GM21528 (cell line): ENCODE data around the gene FLT1.

Source experiments
- ATAC-seq: cut with Tn5 transposase; IDR thresholded peaks from one replicate; pipeline ENCODE4 v1.9.1; 2021; ENCODE audit warnings: mild to moderate bottlenecking, moderate library complexity; ENCODE audit not compliant: unreplicated experiment, low FRiP score

FLT1 gene

GRCh38 chr13:28353679-28354078 lies 141.2 kb downstream of the FLT1 start:
- ATAC-seq = no peak

DNA sequence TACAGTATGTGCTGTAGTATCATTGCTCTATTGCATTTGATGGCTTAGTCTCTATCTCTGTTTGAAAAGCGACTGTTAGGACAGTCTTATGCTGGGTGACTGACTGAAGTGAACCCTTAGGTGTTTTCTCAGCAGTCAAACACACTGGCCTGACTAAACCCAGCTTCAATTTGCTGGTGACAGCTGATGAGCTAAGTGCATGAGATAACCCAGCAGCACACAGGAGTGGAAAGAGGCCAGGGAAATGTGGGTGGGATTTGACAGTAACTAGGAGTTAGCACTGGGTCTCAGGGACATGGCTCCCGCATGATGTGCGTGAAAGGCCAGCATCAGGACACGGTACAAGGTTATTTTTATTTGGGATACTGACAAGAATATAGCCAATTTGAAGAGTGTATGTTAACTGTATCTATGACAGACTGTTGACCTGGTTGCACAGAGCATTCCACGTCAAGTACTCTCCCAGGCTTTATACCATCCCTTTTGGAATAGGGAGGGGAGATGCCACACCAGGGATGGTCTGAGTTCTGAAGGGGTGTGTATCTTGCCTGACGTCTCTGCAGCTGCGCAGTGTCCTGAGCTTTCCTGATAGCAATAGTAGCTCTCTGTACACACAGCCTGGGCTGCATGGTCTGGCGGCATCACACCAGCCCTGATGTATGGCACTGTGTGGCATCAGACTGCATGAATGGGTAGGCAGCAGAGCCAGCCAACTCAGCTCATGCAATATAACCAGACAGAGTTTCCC lies 144.8 kb downstream of the FLT1 start:
- no peak for ATAC-seq

- ATAC-seq = no peak
These were observed 145.6 kb downstream of the FLT1 start for GRCh38 chr13:28349371-28349770.

DNA sequence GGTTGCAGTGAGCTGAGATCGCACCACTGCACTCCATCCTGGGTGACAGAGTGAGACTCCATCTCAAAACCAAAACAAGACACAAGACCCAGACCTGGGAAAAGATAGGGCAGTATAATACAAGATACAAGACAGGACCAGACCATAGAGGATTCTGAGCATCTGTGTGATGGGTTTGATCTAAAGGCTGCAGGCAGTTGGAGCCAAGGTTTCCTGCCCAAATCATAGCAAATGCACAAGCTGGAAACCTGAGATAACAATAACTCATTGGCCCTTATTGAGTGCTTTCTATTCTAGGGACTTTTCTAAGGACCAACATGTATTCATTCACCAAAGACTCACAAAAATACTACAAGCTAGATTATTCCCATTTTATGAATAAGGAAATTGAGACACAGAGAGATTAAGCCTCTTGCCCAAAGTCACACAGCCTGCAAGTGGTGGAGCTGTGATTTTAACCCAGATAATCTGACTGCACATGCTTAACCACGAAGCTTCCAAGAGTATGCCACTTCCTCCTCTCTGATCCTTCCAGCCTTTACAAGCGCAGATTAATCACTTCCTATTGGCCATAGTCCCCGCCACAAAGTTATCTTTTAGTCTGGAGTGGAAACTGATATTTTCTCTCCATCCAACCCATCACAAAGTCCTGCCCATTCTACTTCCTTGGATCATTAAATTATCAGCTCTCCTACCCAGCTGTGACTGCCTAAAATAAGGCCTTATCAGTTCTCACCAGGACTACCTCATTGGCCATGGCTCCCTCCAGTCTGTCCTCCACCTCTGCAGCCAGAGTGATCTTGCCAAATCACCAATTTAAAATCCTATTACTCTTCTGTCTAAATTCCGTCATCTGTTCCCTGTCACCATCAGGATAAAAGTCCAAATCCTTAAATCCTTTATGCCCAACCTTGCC lies 147.2 kb downstream of the FLT1 start:
- ATAC-seq = no peak

- ATAC-seq = no peak
These were observed 148.8 kb downstream of the FLT1 start for GRCh38 chr13:28346154-28346553.

DNA sequence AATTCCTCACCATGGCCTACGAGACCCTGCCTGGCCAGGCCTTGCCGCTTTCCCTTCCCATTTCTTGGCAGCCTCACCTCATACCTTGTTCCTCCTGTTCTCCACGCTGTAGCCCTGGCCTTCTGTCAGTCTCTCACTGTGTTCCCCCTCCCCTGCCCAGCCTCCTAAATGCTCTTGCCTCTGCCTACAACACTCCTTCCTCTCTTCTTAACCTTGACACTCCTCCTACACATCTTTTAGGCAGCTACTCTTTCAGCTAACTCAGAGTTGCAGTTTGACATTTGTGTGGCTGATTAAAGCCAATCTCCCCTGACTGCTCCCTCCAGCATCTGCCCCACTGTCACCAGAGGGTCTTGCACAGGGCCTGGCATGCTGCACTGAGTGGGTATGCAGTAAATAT lies 150.8 kb downstream of the FLT1 start:
- no peak for ATAC-seq

DNA sequence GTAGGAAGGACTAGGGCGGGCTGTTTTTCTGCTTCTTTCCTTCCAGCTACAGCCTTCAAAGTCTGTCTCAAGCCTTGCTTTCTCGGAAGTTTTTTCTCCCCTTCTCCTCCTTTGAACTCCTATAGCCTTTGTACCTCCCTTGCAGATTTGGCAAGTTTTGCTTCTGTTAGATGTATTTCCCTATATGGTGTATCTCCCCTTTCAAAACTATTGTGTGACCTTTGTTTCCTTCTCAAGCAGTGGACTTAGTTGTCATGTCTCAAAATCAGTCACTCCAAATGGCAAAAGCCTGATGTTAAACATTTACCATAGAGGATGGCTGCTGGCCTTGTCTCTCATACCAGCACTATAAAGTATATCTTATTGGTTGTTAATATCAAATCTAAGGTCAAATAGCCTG lies 152.7 kb downstream of the FLT1 start:
- no peak for ATAC-seq

- no peak for ATAC-seq
These were observed 154.6 kb downstream of the FLT1 start for GRCh38 chr13:28340272-28340793.

- ATAC-seq = no peak
These were observed 155.5 kb downstream of the FLT1 start for GRCh38 chr13:28339419-28339818.

- no peak for ATAC-seq
These were observed 156.2 kb downstream of the FLT1 start for GRCh38 chr13:28338742-28339141.

DNA sequence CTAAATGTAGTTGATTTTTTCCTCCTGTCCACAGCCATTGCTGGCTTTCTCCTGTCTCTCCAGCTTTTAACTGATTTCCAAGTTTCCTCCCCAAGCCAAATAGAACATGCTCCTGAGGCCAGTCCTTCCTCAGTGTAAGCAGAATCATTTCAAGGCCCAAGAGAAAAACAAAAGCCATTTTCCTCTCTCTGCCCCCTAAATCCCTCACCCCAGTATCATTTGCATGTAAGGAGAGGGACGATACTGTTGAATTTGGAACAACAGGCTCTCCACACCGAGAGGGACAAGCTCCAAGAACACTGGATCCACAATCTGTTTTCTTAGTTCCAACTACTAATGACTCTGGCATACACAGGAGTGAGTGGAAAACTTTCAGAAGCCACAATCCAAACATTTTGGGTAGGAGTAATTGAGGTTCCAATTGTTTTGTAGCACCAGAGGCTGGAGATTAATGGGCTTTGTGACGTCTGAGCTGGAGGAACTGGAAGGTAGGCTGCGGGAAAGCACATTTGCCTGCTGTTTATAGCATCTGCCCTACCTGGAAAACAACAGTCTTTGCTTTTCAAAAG lies 156.8 kb downstream of the FLT1 start:
- ATAC-seq = no peak

DNA sequence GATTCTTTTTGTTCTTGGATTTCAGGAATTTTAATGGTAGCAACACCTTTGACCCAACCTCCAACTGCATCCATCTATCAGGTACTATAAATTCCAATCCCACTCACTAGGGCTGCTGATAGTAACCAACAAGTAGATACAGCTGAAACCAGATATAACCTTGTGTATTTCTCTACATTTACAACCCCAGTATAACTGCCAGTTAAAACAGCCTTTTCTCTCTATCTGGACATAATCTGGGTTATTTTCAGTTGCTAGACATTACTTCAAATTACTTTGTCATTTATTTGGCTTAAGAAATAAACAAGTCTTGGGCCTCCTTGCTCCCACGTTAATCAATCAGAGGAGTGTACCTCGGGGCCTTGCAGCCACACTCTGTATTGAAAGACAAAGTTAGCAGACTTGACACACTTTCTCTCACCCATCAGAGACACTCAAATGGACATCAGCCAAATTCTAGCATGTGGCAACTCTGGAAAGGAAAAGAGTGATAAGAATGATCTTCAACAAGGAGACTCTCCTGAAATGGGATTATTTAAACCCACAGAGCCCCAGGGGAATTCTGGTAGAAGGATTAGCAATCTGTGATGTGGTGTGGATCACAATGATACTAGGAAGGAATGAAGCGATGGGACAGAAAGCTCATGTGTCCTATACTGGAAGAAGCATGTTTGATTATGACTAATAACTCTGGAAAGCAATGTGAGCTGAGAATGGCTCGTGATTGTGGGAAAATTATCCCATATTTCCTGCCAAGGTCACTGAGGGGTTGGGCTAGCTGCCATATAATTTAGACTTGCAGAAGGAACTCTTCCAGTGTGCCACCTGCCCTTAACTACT lies 157.5 kb downstream of the FLT1 start:
- no peak for ATAC-seq

DNA sequence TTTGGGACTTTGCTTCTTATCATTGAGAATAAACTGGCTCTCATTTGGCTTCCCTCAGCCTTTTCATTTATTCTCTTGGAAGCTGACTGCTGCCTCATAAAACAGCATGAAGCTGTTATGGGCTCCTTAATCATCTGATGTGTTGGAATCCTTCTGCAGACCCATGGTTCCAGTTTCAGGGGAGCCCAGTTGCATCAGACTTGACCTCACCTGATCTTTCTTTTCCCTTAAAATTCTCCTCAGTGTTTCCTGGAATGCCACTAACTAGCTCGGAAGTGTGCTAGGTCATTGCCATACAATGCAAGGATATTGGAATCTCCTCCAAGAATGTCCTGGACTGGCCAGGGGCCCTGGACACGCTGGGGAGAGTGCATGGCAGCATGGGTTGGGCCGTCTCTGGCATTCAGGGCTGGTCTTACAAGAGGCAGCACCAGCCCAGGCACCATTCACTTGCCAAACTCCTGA lies 158.7 kb downstream of the FLT1 start:
- ATAC-seq = no peak

GRCh38 chr13:28333204-28333881 lies 161.6 kb downstream of the FLT1 start:
- ATAC-seq = no peak

DNA sequence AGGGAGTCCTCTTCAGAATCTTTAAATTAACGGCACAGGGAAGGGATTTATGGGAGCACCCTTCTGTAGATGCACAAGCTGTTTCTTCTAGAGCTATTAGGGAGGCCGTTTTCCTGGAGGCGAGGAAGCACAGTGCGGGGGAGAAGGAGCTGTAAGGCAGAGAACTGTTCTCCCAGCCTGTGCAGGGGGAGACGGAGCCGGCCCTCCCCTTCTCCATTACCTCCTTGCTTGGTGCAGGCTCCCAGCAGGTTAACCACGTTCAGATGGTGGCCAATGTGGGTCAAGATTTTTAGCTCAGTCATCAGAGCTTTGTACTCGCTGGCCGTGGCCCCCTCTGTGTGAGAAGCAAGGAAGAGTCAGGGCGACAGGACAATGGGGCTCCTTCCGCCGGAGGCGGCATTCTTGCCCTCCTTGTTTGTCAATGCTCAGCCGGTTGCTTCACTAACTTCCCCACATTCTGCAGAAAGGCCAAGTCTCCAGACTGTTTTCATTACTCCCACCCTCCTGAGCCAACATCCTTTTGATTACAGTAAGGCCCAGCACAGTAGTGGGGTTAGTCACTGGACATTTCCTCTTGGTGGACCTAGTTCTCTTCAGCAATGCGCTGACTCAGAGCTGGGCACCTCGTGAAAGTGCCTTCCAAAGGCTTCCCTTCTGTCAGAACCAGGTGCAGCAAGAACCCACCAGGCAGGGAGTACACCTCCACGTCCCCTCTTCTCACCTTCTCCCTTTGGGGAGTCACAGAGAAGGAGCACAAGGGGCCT lies 165.4 kb downstream of the FLT1 start:
- ATAC-seq = no peak

DNA sequence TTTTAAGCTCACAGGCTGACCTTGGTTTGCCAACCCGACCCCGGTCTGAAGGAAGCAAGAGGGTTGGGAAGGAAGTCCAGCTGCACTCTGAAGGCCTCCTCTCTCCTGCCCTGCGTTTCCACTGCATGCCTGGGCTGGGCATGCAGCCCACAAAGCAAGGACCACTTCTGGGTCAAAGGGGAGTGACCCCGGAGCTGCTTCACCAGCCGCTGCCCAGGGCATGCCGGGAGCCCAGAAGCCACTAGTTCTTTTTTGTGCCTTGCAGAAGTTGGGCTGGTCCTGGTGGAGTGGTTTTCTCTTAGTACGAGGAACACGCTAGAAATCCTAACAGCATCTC lies 166.7 kb downstream of the FLT1 start:
- no peak for ATAC-seq

- no peak for ATAC-seq
These were observed 167.3 kb downstream of the FLT1 start for GRCh38 chr13:28327373-28328270.

DNA sequence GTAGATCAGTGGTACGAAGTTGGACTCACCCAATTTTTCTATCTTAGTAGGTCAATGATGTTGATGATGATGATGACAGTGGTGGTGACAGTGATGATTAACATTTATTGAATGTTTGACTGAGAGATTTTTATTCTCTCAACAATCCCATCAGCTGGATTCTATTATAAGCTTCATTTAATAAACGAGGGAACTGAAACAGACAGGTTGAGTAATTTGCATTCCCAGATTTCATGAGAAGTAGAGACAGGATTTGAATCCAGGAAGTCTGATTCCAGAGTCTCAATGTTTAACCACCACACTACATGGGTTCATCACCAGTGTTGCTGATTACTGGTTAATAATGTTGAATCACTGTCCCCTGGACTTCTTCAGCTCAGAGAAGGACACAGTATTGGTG lies 168.9 kb downstream of the FLT1 start:
- no peak for ATAC-seq
